Activated CD4-positive, alpha-beta T cell treated with anti-CD3 and anti-CD28 coated beads, Interleukin-2, amount 10 ng/mL, durations not matched to agents 7 days and 5 days (primary cell): ENCODE data around the gene ZNF280A. TPM values are rescaled to one million over a fixed set of nuclear protein-coding genes. Genes with fewer than 3 reads are reported as not detected.

ENCODE experiments used
- CTCF ChIA-PET: fragments of 350-600 bp; sonication (Branson Sonifier 250); formaldehyde crosslinking; loops from one replicate; lab custom pipeline; 2021; ENCODE audit warnings: antibody characterized with exemption; lab: Charles Lee
- POLR2A ChIA-PET: fragments of 350-600 bp; sonication (Branson Sonifier 250); formaldehyde crosslinking; loops from one replicate; lab custom pipeline; 2021; ENCODE audit warnings: antibody characterized with exemption; lab: Charles Lee
- DNase-seq: peaks from one replicate; pipeline ENCODE4 v3.0.0-alpha.2; 2020
- H3K27ac Mint-ChIP-seq: one replicate; pipeline ENCODE4 v1.8.0; 2021; ENCODE audit warnings: mild to moderate bottlenecking, moderate library complexity, mixed read lengths
- H3K27me3 Mint-ChIP-seq: one replicate; pipeline ENCODE4 v1.8.0; 2021; ENCODE audit warnings: mixed read lengths
- H3K36me3 Mint-ChIP-seq: one replicate; pipeline ENCODE4 v1.8.0; 2021; ENCODE audit warnings: low read depth, mixed read lengths
- H3K4me1 Mint-ChIP-seq: one replicate; pipeline ENCODE4 v1.8.0; 2021; ENCODE audit warnings: mixed read lengths
- H3K4me3 Mint-ChIP-seq: one replicate; pipeline ENCODE4 v1.8.0; 2021; ENCODE audit warnings: mild to moderate bottlenecking, moderate library complexity, mixed read lengths
- H3K9me3 Mint-ChIP-seq: one replicate; pipeline ENCODE4 v1.8.0; 2021; ENCODE audit warnings: mixed read lengths
- total RNA-seq, 2 experiments: library from RNA; stranded (reverse); gene quantifications; one replicate each; pipeline ENCODE4 v1.2.3, GENCODE V29; 2021

Gene ZNF280A, protein sequence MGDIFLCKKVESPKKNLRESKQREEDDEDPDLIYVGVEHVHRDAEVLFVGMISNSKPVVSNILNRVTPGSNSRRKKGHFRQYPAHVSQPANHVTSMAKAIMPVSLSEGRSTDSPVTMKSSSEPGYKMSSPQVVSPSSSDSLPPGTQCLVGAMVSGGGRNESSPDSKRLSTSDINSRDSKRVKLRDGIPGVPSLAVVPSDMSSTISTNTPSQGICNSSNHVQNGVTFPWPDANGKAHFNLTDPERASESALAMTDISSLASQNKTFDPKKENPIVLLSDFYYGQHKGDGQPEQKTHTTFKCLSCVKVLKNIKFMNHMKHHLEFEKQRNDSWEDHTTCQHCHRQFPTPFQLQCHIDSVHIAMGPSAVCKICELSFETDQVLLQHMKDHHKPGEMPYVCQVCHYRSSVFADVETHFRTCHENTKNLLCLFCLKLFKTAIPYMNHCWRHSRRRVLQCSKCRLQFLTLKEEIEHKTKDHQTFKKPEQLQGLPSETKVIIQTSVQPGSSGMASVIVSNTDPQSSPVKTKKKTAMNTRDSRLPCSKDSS
- total RNA-seq = not detected

DNA sequence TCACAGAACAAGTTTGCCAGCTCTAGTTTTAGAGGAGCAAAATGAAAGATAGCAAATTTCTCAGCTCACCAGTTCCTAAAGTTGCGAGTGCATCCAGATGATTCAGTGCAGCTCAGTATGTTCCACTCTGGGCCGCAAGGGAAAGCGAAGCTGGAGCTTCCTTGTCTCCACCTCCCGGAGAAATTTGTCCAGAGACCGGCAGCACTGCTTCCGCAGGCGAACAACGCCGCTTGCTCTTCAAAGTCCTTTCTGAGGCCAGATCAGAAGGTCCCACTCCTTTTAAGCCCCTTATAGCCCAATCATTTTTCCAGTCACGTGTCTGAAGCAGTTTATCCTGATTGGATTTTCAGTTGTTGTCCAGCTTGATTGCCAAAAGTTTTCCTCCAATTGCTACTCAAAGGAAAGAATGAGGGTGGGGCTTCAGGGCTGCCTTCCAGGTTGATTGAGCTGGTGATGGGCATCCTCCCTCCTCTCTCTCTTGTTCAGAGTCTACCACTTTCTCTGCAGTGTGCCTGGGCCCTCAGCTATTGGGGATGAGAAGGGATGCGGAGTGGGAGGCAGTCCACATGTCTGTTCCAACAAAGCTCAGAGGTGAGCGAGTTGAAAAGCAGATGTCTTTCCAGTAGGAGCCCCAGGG is at the start of gene ZNF280A:
ZNF280A (minus strand) TSS at position 251 of the 637 bp plus-strand sequence. CDS start 4,640 bp downstream, outside the sequence.
- no peak for DNase-seq
- ChIA-PET POLR2A (no interaction called here), CTCF (interaction anchor here (0.8 to 2.2 kb wide), 2 partner anchors 11 to 41 kb away, joined by 3 to 7 read pairs; partner anchors contain the start of gene ZNF280B)
- no peak within 1 kb of the TSS for H3K4me3 Mint-ChIP-seq
- H3K9me3 Mint-ChIP-seq = no peaks in the 10 kb centered on the region
- no peaks in the 10 kb centered on the region for H3K36me3 Mint-ChIP-seq
- peaks cover 22% of the 10 kb centered on the region for H3K27me3 Mint-ChIP-seq
- H3K4me1 Mint-ChIP-seq = no peaks in the 10 kb centered on the region
- no peak within 1 kb of the TSS for H3K27ac Mint-ChIP-seq

GRCh38 chr22:22569218-22569617 is 49.1 kb upstream of the ZNF280A start:
- ChIA-PET CTCF (no interaction called here), POLR2A (no interaction called here)
- Mint-ChIP-seq H3K36me3 (no peaks in the 10 kb centered on the region), H3K4me1 (no peaks in the 10 kb centered on the region), H3K27me3 (peaks cover 32% of the 10 kb centered on the region), H3K4me3 (no peak overlapping the region), H3K27ac (no peak overlapping the region), H3K9me3 (no peaks in the 10 kb centered on the region)
- DNase-seq = no peak

- POLR2A ChIA-PET = no interaction called here
- DNase-seq = no peak
Observed at GRCh38 chr22:22565981-22566380, 45.9 kb upstream of the ZNF280A start.

GRCh38 chr22:22558972-22559603 is 39.0 kb upstream of the ZNF280A start, which contains the start of gene PRAME:
TSS of gene PRAME (minus strand) at chr22:22559265. CDS start at chr22:22556832, 2,433 bp downstream.
- Mint-ChIP-seq H3K36me3 (no peaks in the 10 kb centered on the region), H3K4me1 (peaks cover 4% of the 10 kb centered on the region), H3K9me3 (no peaks in the 10 kb centered on the region), H3K27me3 (no peaks in the 10 kb centered on the region), H3K27ac (no peak within 1 kb of the TSS), H3K4me3 (no peak within 1 kb of the TSS)
- POLR2A ChIA-PET = no interaction called here
- CTCF ChIA-PET = interaction anchor here (1.0 to 1.4 kb wide), 4 partner anchors 8 to 85 kb away, joined by 3 to 5 read pairs (median 4); no protein-coding TSS in a partner anchor
- DNase-seq = peak; percentile 82

More at GRCh38 chr22:22565981-22566380, 45.9 kb upstream of the ZNF280A start:
- Mint-ChIP-seq H3K9me3 (no peaks in the 10 kb centered on the region), H3K27me3 (peaks cover 25% of the 10 kb centered on the region), H3K4me1 (no peaks in the 10 kb centered on the region), H3K36me3 (no peaks in the 10 kb centered on the region), H3K27ac (no peak overlapping the region), H3K4me3 (no peak overlapping the region)
- CTCF ChIA-PET = interaction anchor here (0.9 kb wide), 1 partner anchor 11 kb away, joined by 3 read pairs; no protein-coding TSS in a partner anchor

GRCh38 chr22:22558071-22558971 is 38.3 kb upstream of the ZNF280A start:
- Mint-ChIP-seq H3K36me3 (no peaks in the 10 kb centered on the region), H3K9me3 (no peaks in the 10 kb centered on the region), H3K27ac (no peak overlapping the region), H3K27me3 (no peaks in the 10 kb centered on the region), H3K4me3 (no peak overlapping the region), H3K4me1 (peaks cover 4% of the 10 kb centered on the region)
- no peak for DNase-seq
- ChIA-PET CTCF (interaction anchor here (1.0 to 1.4 kb wide), 4 partner anchors 9 to 84 kb away, joined by 3 to 5 read pairs (median 4); no protein-coding TSS in a partner anchor), POLR2A (no interaction called here)

- DNase-seq = no peak
- Mint-ChIP-seq H3K36me3 (no peaks in the 10 kb centered on the region), H3K27ac (no peak overlapping the region), H3K9me3 (no peaks in the 10 kb centered on the region), H3K4me3 (no peak overlapping the region), H3K27me3 (no peaks in the 10 kb centered on the region), H3K4me1 (peaks cover 4% of the 10 kb centered on the region)
- ChIA-PET POLR2A (no interaction called here), CTCF (no interaction called here)
Observed at GRCh38 chr22:22556995-22557925, 37.2 kb upstream of the ZNF280A start.

DNA sequence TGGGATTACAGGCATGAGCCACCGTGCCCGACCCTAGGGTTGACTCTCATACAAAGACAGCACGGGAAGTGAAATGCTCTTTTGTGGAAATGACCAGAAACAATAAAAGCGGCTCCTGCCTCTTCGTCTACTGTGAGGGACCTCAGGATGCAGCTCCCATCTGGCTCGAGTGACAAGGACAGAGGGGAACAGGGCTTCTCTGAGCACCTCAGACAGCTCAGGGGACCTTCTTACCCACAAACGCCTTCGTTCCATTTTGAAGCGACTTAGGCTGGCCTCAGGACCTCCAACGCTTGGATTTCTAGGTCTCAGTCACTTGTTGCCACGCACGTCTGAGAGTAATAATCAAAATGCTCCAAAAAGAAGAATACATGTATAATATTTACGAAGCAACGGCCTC is 36.5 kb upstream of the ZNF280A start:
- Mint-ChIP-seq H3K9me3 (no peaks in the 10 kb centered on the region), H3K27ac (no peak overlapping the region), H3K4me1 (peaks cover 4% of the 10 kb centered on the region), H3K36me3 (no peaks in the 10 kb centered on the region), H3K27me3 (no peaks in the 10 kb centered on the region), H3K4me3 (no peak overlapping the region)
- ChIA-PET POLR2A (no interaction called here), CTCF (no interaction called here)
- DNase-seq = no peak

DNA sequence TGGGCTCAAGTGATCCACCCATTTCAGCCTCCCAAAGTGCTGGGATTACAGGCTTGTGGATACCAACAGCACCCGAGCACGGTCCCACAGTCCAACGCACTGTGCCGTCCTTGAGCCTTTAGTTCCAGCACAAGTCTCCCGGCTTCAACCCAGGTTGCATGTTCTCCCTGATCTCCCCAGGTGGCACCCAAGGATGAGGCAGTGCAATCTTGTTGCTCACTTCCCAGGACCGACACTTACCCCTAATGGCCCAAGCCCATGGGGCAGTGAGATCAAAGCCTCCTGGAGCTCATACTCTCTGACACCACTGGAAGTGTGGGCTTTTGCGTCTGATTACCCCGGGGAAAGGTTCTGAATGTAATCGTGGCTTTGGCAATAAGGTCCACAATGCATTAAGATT is 35.5 kb upstream of the ZNF280A start:
- peaks cover 4% of the 10 kb centered on the region for H3K4me1 Mint-ChIP-seq
- H3K27ac Mint-ChIP-seq = no peak overlapping the region
- H3K27me3 Mint-ChIP-seq = no peaks in the 10 kb centered on the region
- H3K36me3 Mint-ChIP-seq = no peaks in the 10 kb centered on the region
- H3K4me3 Mint-ChIP-seq = no peak overlapping the region
- ChIA-PET POLR2A (no interaction called here), CTCF (interaction anchor here (0.6 kb wide), 1 partner anchor 75 kb away, joined by 4 read pairs; no protein-coding TSS in a partner anchor)
- no peak for DNase-seq
- H3K9me3 Mint-ChIP-seq = no peaks in the 10 kb centered on the region

- H3K4me3 Mint-ChIP-seq = no peak overlapping the region
- H3K36me3 Mint-ChIP-seq = no peaks in the 10 kb centered on the region
- POLR2A ChIA-PET = no interaction called here
- H3K27ac Mint-ChIP-seq = no peak overlapping the region
- DNase-seq = no peak
- CTCF ChIA-PET = no interaction called here
- H3K4me1 Mint-ChIP-seq = peaks cover 4% of the 10 kb centered on the region
- no peaks in the 10 kb centered on the region for H3K27me3 Mint-ChIP-seq
- no peaks in the 10 kb centered on the region for H3K9me3 Mint-ChIP-seq
Observed at GRCh38 chr22:22554587-22555284, 34.7 kb upstream of the ZNF280A start.

GRCh38 chr22:22553735-22554586 is 33.9 kb upstream of the ZNF280A start:
- H3K4me1 Mint-ChIP-seq = peaks cover 1% of the 10 kb centered on the region

More at GRCh38 chr22:22553735-22554586, 33.9 kb upstream of the ZNF280A start:
- ChIA-PET CTCF (no interaction called here), POLR2A (no interaction called here)
- DNase-seq = no peak
- H3K4me3 Mint-ChIP-seq = no peak overlapping the region
- H3K27me3 Mint-ChIP-seq = no peaks in the 10 kb centered on the region
- no peaks in the 10 kb centered on the region for H3K36me3 Mint-ChIP-seq
- no peak overlapping the region for H3K27ac Mint-ChIP-seq
- no peaks in the 10 kb centered on the region for H3K9me3 Mint-ChIP-seq
